Stimulated activated CD4-positive, alpha-beta T cell treated with anti-CD3 and anti-CD28 coated beads, Interleukin-4, amount 100 ng/mL, for 1 hour (primary cell): Measurements from ENCODE around the gene HIVEP2.

Experiments
- DNase-seq: peaks from one replicate; pipeline ENCODE4 v3.0.0-alpha.2; 2020

Gene HIVEP2

GRCh38 chr6:142945446-142946180 lies 637 bp upstream of the HIVEP2 start:
- DNase-seq, result peak; percentile 59

DNA sequence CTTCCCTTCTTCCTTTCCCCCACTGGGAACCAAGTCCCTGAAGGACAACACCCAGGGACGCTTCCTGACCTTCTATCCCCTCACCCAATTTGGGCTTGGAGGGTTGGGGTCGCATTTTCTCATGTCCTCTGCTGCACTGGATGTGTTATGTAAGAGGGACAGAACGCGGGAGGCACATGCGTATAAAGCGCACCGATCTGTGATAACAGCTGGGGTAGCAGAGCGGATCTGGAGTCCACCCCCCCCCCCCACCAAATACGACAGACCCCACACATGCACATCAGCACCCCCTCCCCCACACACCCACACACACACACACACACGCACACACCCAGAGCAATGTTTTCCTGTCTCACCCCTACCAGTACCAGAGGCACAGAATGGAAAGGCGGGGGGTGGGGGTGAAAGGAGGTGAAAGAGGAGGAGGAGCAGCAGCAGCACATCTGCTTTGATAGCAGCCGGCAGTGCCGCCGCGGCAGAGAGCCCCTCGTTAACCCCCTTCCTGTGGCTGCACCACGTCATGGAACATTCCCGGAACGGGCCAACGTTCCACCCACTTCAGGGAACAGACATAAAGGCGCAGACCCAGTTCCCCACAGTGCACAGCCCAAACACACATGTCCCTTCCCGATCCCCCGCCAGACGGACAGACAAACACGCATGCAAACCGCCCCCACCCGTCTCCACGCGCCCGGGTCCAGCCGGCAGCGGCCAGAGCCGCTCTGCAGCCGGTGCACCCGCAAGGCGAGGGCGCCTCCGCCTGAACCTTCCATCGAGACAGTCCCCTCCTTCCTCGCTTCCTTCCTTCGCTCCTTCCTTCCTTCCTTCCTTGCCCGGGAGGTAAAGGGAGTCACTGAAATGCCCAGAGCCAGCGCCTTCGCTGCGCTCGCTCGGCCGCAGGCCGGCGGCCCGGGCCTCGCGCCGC lies 590 bp downstream of the HIVEP2 start:
- DNase-seq, result peak; percentile 86

- peak; percentile 12 for DNase-seq
Measured at GRCh38 chr6:142943711-142944123, 1.3 kb downstream of the HIVEP2 start.

DNA sequence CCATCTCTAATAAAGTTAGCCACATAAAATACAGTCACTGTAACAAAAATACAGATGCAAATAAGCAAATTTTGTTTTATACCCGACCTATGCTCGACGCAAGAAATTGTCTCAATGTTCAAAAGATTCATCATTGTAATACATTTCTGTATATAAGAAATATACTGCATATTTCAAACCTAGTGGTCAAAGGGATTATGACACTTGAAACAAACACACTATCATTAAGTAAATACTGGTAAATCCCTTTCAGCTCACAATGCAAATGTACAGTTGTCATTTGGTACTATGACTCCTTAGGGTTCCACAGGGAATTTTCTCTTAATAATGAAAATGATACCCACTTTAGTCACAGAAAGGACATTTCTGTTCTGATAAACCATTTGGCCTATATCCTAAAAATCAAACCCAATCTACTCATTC lies 2.2 kb downstream of the HIVEP2 start:
- DNase-seq, result no peak

DNA sequence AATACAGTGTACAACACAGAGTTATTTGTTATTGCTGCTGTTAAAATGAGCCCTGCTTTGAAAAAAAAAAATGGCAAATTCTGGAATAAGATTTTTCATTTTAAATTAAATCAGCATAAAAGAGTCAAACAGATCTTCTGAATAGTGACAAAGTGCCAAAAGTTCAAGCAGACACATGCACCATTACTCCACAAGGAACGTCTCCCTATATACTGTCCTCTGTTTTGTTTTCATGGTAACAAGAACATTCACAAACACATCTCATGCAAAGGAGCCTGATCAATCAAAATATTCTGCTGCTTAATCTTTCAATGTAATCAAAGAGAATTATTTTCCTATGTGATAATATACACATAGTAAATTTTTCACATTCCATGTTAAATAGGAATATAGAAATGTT lies 2.7 kb downstream of the HIVEP2 start:
- no peak for DNase-seq

DNA sequence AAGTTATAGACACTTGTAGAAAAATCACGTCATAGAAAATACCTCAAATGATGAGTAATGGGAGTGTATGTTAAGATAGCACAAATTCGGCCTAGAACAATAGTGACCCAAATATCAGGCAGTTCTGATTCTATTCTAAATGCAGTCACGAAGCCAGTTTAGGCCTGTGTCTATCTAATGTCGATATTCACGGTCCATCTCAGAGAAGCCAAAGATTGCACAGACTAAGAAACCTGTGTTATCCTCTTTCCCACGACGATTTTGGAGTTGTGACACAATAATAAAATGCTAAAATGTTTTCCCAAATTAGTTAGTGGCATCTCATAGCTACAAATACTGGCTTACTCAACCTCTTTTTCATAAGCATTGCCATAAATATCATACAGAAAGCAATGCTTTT lies 4.0 kb downstream of the HIVEP2 start:
- no peak for DNase-seq

- no peak for DNase-seq
Measured at GRCh38 chr6:142940487-142940886, 4.5 kb downstream of the HIVEP2 start.

DNA sequence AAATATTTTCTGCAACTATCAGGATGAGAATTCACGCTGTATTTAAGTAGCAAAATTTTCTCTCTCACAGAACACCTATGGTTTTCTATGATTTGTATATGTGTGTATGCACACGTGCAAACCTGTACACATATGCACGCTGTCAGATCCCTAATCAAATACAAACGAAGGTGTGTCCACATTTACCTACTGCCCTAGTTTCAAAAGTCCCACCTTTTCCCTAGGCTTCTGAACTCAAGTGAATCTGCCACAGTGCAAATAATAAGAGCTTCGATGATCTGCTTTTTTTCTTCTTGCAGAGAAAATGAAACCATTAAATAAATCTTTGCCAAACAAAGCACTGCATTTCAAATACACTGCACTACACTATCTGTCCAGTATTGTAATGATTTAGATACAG lies 6.5 kb downstream of the HIVEP2 start:
- no peak for DNase-seq

- no peak for DNase-seq
Measured at GRCh38 chr6:142937986-142938385, 7.0 kb downstream of the HIVEP2 start.

- DNase-seq, result peak; percentile 20
Measured at GRCh38 chr6:142935553-142936517, 9.1 kb downstream of the HIVEP2 start.

- DNase-seq, result no peak
Measured at GRCh38 chr6:142934599-142934998, 10.4 kb downstream of the HIVEP2 start.

DNA sequence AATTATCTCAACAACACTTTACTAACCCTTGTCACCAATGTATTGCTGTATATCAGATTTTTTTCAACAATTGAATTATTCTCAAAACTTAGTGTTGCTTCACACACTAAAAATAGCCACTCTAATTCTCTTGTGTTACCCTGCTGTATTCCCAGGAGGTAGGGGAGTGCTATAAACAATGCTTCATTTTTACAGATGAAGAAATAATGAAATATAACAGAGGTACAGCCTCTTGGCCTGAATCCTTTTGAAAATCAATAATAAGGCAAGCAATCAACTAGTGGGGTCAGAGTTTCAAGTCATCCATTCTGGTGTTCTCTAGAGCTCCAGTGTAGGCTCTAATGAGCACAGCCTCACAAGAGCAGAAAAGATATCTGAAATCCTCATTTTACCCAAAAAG lies 10.9 kb downstream of the HIVEP2 start:
- no peak for DNase-seq

DNA sequence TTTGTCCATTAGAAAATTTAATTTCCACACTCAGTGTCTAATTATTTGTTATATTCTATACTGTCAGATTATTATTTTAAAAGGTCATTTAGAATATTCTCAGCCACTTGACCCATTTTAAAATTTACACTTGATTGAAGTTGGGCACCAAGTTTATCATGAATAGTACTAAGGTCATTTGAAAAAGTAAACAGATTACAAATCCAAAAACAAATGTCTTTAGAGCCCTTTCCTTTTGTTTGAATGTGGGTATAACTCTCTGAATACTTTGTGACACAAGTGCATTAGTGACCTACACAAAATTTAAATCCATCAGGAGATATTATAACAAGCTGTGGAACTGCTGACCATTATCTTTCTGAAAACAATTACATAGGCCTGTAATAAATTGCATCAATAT lies 11.3 kb downstream of the HIVEP2 start:
- no peak for DNase-seq

DNA sequence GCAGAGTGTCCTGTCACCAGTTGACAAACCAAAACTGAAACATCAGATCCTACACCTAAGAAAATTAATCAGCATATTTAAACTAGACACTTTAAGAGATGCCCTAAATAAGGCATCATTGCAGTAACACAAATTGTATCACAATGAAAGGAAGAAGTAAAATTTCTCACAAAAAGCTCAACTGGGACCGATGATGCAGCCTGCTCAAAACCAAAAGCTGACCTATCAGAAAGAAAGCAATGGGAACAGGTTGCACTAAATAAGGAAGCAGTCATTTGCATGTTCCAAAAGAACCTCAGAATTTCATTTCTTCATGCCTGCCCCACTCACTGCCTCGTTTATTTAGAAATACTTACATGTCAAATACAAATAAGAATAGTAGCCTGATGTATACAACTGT lies 12.1 kb downstream of the HIVEP2 start:
- DNase-seq, result no peak

DNA sequence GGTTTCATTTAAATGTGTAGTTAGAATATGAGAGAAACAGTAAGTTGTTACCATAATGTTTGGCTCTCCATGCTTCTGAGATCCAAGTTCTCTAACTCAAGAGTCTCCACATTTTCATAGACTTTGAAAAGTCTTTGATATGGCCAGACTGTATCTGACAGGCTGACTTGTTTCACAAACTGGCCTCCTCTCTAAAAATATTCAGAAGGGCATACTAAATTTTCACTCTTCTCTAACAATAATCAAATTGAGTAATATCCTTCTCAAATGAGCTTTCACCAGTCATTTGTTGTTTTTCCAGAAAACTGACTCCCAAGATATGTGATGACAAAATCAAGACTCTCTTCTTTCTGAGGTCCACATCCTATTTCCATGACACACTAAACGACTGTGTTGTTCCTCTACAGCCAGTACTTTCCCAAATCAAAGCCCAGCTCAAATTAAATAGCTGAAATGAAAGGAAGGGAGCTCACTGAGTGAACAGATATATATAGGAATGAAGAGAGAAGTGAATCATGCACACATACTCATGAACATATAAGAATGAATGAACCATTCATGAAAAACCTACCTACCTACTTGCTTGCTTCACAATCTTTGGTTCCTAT lies 15.1 kb downstream of the HIVEP2 start:
- DNase-seq, result no peak

DNA sequence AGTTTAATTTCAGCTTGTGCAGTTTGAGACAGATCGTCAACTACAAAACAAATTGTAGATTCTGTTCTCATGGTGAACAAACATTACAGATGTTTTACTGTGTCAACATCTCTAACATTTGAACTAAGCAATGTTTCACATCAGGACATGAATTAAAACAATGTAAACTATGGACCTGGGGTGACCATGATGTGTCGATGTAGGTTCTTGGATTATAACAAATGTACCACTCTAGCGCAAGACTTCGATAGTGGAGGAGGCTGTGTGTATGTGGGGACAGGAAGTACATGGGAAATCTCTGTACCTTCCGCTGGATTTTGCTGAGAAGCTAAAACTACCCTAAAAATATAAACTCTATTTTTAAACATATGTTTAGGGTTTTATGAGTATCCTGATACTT lies 17.1 kb downstream of the HIVEP2 start:
- no peak for DNase-seq

- no peak for DNase-seq
Measured at GRCh38 chr6:142927271-142927580, 17.8 kb downstream of the HIVEP2 start.

DNA sequence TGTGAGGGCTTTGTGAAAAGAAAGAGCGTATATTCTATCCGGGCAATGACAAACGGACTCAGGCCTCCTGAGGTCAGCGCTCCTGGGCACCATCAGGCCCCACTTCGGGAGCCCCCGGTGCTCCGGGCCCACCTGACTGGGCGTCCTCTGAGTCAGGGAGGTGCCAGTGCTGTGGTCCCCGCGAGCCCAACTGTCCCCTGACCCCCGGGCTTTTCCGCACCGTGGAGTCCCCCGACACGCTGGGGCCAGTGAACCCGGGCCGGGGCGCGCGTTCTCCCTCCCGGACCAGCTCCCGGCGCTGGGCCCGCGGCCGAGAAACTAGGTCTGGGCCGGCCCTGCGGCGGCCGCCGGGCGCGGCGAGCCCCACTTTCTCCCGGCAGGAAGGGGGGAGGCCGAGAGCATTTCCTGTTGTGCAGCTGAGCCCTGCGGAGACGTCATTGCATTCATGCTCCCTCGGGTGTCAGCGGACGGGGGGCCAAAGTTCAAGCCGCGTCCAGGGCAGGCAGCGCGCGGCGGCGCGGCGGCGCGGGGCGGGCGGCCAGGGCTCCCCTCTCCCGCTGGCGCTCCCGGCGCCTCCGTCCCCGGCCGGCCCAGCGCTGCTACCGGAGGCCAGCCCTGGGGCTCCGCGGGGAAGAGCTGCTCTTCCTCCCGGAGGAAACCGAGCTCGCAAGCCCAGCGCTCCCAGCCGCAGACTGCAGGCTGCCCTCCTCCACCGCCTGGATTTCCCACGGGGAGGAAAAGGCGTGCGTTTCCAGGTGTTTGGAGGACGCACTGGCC lies 18.3 kb downstream of the HIVEP2 start:
- peak; percentile 54 for DNase-seq

DNA sequence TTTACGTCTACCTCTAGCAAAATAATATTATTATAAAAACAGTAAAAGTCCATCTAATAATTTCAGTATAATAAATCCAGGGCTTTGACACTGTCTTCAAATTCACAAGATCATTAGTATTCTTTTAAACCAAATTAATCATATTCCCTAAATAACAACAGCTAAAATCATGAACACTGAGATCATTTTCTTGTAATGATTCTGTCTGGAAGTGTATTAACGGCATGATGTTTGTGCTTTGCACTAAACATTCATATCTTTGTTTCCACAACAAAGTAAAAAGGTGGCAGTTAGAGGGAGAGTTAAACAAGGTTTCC lies 18.8 kb downstream of the HIVEP2 start:
- DNase-seq, result no peak

- no peak for DNase-seq
Measured at GRCh38 chr6:142925575-142926110, 19.3 kb downstream of the HIVEP2 start.

DNA sequence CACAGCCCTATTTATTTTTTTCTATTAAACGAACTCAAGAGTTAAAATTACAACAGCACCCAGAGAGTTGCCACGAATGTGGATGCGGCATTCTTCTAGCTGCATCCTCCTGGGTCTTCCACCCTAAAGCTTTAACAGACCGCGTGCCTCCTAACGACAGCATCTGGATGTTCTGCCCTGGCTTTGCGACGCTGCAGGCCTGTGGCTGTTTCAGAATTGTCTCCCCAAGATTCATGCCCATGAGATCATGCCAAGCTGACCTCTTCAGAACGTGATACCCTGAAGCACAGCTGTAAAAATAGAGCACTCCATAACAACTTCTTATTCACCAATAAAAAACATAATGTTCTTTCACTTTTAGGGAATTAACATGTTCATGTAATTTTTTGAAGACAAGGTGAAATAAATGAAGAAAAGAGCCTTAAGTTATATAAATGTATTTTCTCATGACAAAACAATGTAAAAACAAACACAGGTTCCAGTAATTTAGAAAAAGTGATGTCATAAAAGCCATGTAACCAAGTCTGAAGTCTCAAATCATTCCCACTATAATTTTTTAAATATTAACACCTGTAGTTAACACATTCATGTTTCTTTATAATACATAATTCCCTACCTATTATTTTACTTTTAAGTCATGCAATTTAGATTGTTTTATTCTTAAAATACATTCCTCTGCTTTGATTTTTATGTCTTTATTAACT lies 26.5 kb downstream of the HIVEP2 start:
- DNase-seq, result no peak
